Breast epithelium (tissue), 3 donors: Measurements from ENCODE around the gene AKR1C1.

Source experiments
- CTCF ChIP-seq, 3 donors: fragments of 450-650 bp; IDR thresholded peaks; one replicate each; pipeline ENCODE4 v1.5.1; 2016 to 2017; ENCODE audit warnings: antibody characterized with exemption in 3 of 3, mild to moderate bottlenecking in 3 of 3, moderate library complexity in 3 of 3
- POLR2A ChIP-seq: fragments of 450-650 bp; IDR thresholded peaks from one replicate; pipeline ENCODE4 v1.6.1; 2016; ENCODE audit warnings: antibody characterized with exemption, mild to moderate bottlenecking, moderate library complexity

GRCh38 chr10:4945766-4946717 lies 17.2 kb upstream of the AKR1C1 start:
- TF ChIP-seq POLR2A = no peak
- TF ChIP-seq CTCF (IDR thresholded peaks at IDR 0.05) = no peak
